Left lung (tissue), 10 donors: ENCODE measurements around the gene CLNK. TPM values are rescaled to one million over a fixed set of nuclear protein-coding genes. Genes with fewer than 3 reads are reported as not detected.

Experiments
- ATAC-seq: fragments of 200-7000 bp; cut with Tn5 transposase; one replicate; pipeline ENCODE4 v1.9.1; 2020; ENCODE audit warnings: moderate library complexity
- DNase-seq, 4 donors: peaks; one replicate each; pipeline ENCODE4 v3.0.0-alpha.2; 2013 to 2020
- H3K27ac ChIP-seq, 2 donors: fragments of 200-600 bp; sonication (generic) in 1 of 2; one replicate each; pipeline versions ENCODE4 v1.5.0 to v1.8.0; 2020 to 2021
- H3K27me3 ChIP-seq, 2 donors: fragments of 200-600 bp; sonication (generic) in 1 of 2; one replicate each; pipeline versions ENCODE4 v1.5.0 to v1.8.0; 2020 to 2021
- H3K36me3 ChIP-seq, 2 donors: fragments of 200-600 bp; sonication (generic) in 1 of 2; one replicate each; pipeline versions ENCODE4 v1.5.0 to v1.8.0; 2020 to 2021
- H3K4me1 ChIP-seq, 2 donors: fragments of 200-600 bp; one replicate each; pipeline ENCODE4 v1.8.0; 2021
- H3K4me3 ChIP-seq, 2 donors: fragments of 200-600 bp; sonication (generic) in 1 of 2; one replicate each; pipeline versions ENCODE4 v1.5.0 to v1.8.0; 2020 to 2021; ENCODE audit warnings: mild to moderate bottlenecking in 1 of 2
- H3K9me3 ChIP-seq, 2 donors: fragments of 200-600 bp; sonication (generic) in 1 of 2; one replicate each; pipeline versions ENCODE4 v1.5.0 to v1.8.0; 2020 to 2021
- CTCF ChIP-seq, 2 donors: fragments of 200-600 bp; sonication (generic) in 1 of 2; IDR thresholded peaks; one replicate each; pipeline versions ENCODE4 v1.5.0 to v1.8.0; 2021; ENCODE audit warnings: antibody characterized with exemption in 2 of 2
- intact Hi-C, 2 donors: fragments of 100-400 bp; cut with DNase I; formaldehyde crosslinking; loops; one replicate each; pipeline versions ENCODE4 v1.11.2 to v1.14.2; 2022
- polyA plus RNA-seq, 6 donors: library from polyadenylated mRNA; unstranded; fragments of 120-200 nt; gene quantifications; one replicate each; pipeline ENCODE4 v1.2.1, GENCODE V29; 2013; ENCODE audit not compliant: insufficient read length in 6 of 6
- total RNA-seq, 2 donors: library from RNA; stranded (reverse); fragmentation: NEBNext Ultra II Directional; extraction: Animal tissue kit (Norgen Biotek cat#: 25700); gene quantifications; one replicate each; pipeline ENCODE4 v1.2.1, GENCODE V29; 2021
- donor health status: DM: no; HTN: yes; CAD: no.
- donor health status: DM: no; HTN: no; CAD: no.

Gene CLNK
- total and polyA plus RNA-seq, 8 donors: 0.13 to 0.61 (median 0.31) TPM

GRCh38 chr4:10727140-10727880, 42.7 kb upstream of the CLNK start:
- Histone ChIP-seq H3K4me3 (no peak overlapping the region), H3K9me3 (no peaks in the 10 kb centered on the region), H3K27me3 (no peaks in the 10 kb centered on the region), H3K36me3 (no peaks in the 10 kb centered on the region), H3K27ac (no peak overlapping the region), H3K4me1 (no peaks in the 10 kb centered on the region)
- no peak for DNase-seq
- intact Hi-C loops: no loop called here
- ATAC-seq: peak; percentile 88
- no peak for TF ChIP-seq CTCF (IDR thresholded peaks at IDR 0.05)

GRCh38 chr4:10722957-10723356, 38.4 kb upstream of the CLNK start:
- Histone ChIP-seq H3K9me3 (no peaks in the 10 kb centered on the region), H3K4me1 (no peaks in the 10 kb centered on the region), H3K4me3 (no peak overlapping the region), H3K27me3 (no peaks in the 10 kb centered on the region), H3K36me3 (no peaks in the 10 kb centered on the region), H3K27ac (no peak overlapping the region)
- DNase-seq (no peak), ATAC-seq (peak; percentile 26)
- TF ChIP-seq CTCF (IDR thresholded peaks at IDR 0.05): no peak
- intact Hi-C loops: no loop called here

GRCh38 chr4:10721616-10722015, 37.0 kb upstream of the CLNK start:
- H3K27me3 ChIP-seq: no peaks in the 10 kb centered on the region
- no peaks in the 10 kb centered on the region for H3K4me1 ChIP-seq
- H3K4me3 ChIP-seq: no peak overlapping the region
- no peaks in the 10 kb centered on the region for H3K36me3 ChIP-seq
- no peak for TF ChIP-seq CTCF (IDR thresholded peaks at IDR 0.05)
- intact Hi-C loops: no loop called here
- no peak overlapping the region for H3K27ac ChIP-seq
- ATAC-seq (no peak), DNase-seq (no peak)
- no peaks in the 10 kb centered on the region for H3K9me3 ChIP-seq

- Histone ChIP-seq H3K9me3 (peaks cover 0 to 12% of the 10 kb centered on the region in 2 donors), H3K4me3 (no peak overlapping the region), H3K36me3 (no peaks in the 10 kb centered on the region), H3K27ac (no peak overlapping the region), H3K4me1 (no peaks in the 10 kb centered on the region), H3K27me3 (no peaks in the 10 kb centered on the region)
- intact Hi-C loops: no loop called here
- DNase-seq: no peak
- no peak for TF ChIP-seq CTCF (IDR thresholded peaks at IDR 0.05)
- no peak for ATAC-seq
These were observed 31.6 kb upstream of the CLNK start for GRCh38 chr4:10716163-10716562.

- H3K4me1 ChIP-seq: no peaks in the 10 kb centered on the region
- DNase-seq (no peak), ATAC-seq (no peak)
- intact Hi-C loops: no loop called here
- no peak overlapping the region for H3K27ac ChIP-seq
- no peaks in the 10 kb centered on the region for H3K27me3 ChIP-seq
- peaks cover 0 to 12% of the 10 kb centered on the region in 2 donors for H3K9me3 ChIP-seq
- TF ChIP-seq CTCF (IDR thresholded peaks at IDR 0.05): no peak
- no peak overlapping the region for H3K4me3 ChIP-seq
- H3K36me3 ChIP-seq: no peaks in the 10 kb centered on the region
These were observed 31.1 kb upstream of the CLNK start for GRCh38 chr4:10715696-10716095.
